Suppressor macrophage treated with lipopolysaccharide for 4 hours (primary cell): ENCODE measurements around the gene NDUFV1.

ENCODE experiments used
- DNase-seq: peaks from one replicate; pipeline ENCODE4 v3.0.0-alpha.2; 2020

NDUFV1 gene

DNA sequence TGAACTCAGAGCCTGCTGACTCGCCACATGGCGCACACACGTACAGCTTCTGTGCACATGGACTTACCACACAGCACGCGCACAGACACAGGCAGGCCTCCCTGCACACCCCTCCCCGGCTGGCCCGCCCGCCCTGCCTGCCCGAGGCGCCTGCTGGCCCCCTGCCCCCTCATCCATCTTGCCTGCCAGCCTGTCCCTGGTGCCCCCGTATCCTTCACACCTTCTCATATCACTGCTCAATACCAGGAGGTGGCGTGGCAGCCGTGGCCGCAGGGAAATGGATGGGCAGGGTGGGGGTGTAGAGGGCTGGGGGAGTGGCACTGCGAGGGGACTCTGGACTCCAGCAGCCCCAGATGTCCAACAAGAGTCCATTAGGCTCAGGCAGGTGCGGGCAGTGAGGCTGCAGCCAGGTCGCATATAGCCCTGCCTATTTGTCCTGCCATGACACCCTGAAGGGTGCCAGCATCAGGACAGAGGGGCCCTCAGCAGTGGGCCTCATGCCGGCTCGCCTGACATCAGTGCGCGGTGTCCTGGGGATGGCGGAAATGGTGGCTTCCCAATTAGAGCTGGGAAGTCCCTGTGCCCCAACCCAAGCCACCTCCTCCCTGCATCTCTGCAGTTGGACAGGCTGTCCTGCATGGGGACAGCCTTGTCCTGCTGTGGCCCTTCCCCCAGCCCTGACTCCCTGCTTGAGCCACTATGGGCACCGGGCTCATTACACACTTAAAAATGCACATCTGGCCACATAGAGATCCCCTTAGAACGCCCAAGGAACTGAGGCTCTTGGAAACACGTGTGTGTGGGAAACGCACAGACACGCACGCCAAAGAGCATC is 34.8 kb downstream of the NDUFV1 start:
- DNase-seq = no peak

DNA sequence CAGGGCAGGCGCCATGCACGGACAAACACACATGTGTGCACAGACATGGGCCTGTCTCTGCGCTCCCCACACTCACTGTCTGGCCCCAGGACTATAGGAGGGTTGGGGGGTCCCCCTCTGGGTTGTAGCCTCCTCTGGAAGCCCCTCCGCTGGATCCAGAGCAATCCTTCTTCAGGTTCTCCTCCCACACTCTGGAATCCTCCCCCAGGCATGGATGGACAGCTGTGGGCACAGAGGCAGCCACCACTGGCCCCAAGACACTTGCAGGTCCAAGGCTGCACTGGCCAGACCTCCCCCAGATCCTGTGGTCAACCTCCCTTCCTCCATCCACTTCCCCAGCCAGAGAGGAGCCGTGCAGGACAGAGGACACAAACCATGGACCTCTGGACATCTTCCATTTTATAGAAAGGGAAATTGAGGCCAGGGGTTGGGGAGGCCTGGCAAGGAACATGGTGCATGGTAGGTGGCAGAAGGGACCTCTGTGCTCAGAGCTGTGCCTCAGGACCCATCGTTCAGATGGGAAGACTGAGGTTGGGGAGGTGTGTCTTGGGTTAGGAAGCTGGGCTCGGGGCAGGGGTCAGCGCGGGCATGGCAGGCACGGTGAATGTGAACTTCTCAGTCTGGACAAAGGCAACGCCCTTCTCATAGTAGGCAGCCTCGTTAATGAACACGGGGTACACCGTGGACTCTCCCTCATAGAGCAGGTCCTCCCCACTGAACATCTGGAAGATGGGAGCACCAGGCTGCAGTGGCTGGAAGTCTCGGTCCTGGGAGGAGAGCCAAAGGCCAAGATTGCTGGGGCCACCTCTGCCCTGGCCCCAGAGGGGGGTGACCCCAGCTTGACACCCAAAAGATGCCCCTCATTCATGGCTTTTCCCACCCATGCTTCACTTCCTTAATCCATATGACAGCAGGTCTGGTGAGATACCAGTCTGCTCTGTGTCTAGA is 35.7 kb downstream of the NDUFV1 start:
- no peak for DNase-seq

DNA sequence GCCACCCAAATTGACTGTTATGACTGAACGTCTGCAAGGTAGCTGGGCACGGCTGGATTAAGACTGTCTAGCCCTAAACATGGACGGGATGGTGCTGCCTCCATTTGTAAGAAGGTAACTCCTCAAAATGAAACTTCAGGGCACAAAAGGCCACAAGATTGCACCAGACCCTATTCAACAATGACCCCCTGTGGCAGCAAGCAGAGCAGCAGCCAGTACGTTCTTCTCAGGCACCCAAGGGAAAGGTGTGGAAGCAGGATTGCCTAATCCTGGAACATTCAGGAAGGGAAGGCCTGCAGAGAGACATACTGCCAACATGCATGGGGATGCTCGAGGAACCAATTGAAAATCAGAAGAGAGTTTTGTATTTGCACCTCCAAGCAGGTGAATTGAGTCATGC is 37.3 kb downstream of the NDUFV1 start:
- DNase-seq = no peak

DNA sequence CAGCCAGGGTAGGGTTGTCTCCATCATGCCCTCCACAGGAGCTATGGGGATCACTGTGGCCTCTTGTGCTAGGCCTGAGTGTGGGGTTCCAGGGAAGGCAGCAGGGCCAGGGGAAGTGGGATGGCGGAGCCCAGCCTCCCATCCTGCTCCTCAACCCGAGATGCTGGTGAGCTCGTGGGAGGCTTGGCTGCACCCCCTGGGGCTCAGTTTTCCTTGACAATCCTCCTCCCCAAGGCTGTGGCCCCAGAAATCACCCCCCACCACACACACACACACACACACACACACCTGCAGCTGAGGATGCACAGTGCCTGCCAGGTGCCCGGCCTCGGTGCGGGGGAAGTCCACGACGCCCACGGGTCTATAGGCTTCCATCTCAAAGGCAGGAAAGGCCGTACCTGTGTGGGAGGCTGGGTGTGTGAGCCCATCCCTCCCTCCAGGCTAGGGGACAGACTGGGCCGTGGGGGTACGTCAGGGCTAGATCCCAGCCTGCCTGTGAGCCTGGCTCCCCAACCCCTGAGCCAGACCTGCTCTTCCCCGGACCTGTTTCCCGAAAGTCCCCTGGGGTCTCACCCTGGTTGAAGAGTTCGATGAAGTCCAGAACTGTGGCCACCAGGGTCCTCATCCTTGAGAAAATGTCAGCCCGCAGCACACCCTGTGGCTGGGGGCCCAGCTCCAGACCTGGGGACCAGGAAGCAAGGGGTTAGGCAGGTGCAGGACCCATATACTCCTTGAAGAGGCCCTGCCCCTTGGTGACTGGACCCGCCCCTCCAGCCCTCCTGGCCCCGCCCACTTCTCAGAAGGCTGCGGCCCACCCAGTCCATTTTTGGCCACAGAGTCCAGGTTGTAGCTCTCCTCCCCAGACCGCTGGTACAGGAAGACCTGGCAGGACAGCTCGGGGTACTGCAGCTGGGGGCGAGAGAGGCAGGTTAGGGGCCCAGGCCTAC is 38.0 kb downstream of the NDUFV1 start:
- DNase-seq = no peak

- DNase-seq = no peak
These were observed 39.1 kb downstream of the NDUFV1 start for GRCh38 chr11:67645521-67646461.

- no peak for DNase-seq
These were observed 40.0 kb downstream of the NDUFV1 start for GRCh38 chr11:67646535-67647336.

DNA sequence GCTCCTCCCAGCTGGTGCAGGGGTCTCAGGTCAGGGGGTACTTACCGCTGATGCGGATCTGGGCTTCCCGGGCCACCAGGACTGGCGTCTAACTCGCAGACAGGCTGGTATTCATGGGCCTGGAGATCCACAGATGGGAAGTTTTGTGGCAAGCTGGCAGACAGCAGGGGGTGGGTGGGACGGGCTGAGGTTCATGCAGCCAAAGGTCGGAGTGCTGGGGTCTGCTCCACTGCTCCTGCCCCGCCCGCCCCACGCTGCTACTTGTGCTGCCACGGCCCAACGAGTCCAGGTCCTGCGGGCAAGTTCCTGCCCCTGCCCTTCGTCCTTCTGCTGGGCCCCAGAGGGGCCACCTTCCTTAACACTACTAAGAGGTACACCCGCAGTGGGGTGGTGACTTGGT is 40.7 kb downstream of the NDUFV1 start:
- no peak for DNase-seq

DNA sequence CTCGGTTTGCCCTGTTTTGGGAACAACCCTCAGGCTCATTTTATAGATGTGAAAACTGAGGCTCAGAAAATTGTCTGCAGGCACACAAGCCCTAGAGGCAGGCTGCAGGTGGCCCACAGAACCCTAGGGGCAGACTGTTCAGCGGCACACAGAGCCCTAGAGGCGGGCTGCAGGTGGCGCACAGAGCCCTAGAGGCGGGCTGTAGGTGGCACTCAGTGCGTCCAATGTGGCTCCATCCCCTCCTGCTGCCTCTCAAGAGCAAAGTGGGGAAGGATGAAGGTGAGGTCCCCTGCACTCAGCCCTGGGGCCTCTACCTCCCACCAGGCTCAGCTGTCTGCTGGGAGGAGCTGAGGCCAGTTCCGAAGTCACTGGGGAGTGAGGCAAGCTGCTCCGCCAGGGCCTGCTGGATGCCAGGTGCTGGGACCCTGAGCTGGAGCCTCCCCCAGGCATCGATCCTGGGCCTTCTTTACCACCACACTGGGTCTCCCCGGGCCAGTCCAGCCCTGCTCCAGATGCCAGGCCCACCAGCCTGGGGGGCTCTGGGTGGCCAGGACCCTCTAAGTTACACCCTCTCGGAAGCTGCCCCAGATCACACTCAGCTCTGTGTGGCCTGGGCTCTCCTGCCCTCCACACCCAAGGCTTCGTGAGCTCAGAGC is 41.5 kb downstream of the NDUFV1 start:
- DNase-seq = peak; percentile 9

DNA sequence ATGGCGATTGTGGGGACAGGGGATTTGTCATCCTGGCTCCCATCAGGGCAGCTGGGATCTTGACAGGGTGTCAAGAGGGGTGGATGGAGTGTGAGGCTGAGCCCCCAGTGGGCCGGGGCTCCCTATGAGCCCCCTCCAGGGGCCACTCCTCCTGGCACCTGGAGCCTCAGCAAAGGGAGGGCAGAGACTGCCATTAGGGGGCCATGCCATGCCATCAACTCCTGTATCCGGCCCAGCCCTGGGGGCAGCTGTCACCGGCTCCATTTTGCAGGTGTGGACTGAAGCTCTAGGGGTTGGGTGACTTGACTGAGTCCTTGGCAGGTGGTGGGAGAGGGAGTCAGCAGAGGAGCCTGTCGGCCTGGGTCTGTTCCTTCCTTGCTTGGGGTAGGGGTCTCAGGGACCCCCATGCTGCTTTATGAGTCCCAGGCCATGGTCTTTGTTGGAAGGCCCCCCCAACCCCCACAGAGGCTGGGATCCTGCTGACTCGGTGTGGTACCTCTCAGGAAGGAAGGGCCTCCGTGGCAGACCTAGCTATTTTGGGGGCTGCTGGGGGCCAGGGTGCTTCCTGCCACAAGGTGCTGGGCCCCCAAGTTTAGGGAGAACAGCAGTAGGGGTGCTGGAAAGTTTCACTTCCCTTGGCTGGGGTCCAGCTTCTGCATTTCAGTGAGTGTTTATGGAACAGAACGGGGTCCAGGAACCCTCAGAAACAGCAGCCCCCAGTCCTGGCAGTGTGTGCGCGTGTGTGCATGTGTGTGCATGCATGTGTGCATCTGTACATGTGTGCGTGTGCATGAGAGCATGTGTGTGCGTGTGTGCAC is 42.3 kb downstream of the NDUFV1 start:
- DNase-seq = peak; percentile 12

GRCh38 chr11:67649634-67650510 is 43.1 kb downstream of the NDUFV1 start:
- no peak for DNase-seq

DNA sequence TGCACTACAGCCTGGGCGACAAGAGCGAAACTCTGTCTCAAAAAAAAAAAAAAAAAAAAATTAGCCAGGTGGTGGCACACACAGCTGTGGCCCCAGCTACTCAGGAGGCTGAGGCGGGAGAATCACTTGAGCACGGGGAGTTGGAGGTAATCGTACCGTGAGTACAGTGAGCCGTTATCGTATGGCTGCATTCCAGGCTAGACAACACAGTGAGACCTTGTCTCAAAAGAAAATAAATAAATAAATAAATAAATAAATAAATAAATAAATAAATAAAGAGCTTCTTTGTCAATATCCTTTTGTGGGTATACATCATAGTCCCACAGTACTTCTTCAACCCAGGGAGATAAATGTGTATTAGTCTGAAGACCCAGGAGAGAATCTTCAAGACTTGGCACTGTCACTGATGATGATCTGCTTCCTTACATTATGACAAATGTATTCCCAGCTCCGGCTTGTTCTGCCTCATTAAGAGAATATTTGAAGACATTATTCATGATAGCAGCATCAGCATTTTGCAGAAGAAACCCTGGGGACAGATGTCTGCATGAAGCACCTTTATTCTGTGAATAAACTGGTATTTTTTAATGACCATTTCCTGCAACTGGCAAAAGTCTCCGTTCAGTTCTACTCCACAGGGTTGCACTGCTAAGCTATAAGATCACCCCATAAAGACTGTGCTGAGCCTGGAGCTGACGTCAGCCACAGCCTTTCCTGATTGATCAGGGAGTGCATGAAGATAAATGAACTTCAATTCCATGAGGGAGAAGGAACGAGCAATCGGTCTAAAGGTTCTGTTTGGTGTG is 45.4 kb downstream of the NDUFV1 start:
- DNase-seq = no peak

- DNase-seq = no peak
These were observed 46.5 kb downstream of the NDUFV1 start for GRCh38 chr11:67652965-67653845.

DNA sequence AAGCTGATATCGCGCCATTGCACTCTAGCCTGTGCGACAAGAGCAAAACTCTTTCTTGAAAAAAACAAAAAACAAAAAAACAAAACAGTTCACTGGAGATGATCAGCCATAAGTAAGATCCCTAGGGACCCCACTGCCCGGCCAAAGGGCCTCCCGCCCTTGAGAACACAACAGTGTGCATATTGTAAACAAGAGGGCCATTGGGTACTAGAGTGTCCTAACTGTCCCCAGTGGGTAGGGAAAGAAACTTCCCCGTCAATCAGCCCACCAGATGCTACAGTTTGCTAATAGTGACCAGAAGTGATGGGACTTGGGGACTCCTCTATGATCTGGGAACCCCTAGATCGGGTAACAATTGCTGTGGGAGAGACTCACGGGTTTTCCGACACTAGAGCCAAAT is 47.5 kb downstream of the NDUFV1 start:
- no peak for DNase-seq

DNA sequence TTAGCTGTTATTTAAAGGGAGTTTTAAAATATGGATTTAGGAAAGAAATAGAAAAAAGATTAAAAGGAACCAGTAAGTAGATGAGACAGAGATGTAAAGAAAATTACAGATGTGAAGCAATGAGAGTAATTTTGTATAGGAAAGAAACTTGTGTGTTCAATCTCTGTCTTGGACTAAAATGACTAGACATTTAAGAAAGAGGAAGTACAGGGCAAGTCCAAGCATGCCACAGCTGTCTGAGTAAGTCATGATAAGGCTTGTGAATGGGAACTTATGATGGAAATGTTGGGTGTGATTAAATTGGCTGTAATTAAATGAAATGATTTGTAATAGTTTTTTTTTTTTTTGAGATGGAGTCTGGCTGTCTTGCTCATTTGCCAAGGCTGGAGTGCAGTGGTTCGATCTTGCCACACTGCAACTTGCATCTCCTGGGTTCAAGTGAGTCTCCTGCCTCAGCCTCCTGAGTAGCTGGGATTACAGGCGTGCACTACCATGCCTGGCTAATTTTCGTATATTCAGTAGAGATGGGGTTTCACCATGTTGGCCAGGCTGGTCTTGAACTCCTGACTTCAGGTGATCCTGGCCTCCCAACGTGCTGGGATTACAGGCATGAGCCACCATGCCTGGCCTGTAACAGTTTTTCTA is 49.7 kb downstream of the NDUFV1 start:
- DNase-seq = peak; percentile 46

DNA sequence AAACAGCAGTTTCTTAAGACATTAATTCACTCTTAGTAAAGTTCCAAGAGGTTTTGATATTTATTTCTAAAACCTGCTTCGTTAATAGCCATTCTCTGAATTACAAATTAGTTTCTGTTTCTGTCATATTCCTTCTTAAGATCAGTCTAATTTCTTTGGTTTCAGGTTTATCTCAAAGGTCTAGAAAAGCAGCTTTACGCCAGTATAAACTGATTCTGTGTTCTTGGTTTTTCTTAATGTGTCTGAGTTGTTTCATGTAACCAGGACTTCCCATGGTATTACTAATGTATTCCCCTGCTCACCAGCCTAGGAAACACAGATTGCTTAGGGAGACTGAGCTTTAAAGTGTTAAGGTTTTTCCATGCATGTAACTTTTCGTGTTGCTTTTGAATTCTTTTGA is 50.6 kb downstream of the NDUFV1 start:
- DNase-seq = no peak
